Activated T-cell treated with anti-CD3 and anti-CD28 coated beads for 1 hour (primary cell): ENCODE measurements around the gene FHL1.
A peak's percentile ranks its signal among the peaks of the same experiment; 100 is the strongest.
"Not testable (repeated sequence)": the region's sequence is repeated elsewhere in the genome, so short reads cannot be mapped to it uniquely, and the experiment has no call there.

Experiments
- DNase-seq: peaks from one replicate; pipeline ENCODE4 v3.0.0-alpha.2; 2020; ENCODE audit warnings: low read depth

The FHL1 gene

DNA sequence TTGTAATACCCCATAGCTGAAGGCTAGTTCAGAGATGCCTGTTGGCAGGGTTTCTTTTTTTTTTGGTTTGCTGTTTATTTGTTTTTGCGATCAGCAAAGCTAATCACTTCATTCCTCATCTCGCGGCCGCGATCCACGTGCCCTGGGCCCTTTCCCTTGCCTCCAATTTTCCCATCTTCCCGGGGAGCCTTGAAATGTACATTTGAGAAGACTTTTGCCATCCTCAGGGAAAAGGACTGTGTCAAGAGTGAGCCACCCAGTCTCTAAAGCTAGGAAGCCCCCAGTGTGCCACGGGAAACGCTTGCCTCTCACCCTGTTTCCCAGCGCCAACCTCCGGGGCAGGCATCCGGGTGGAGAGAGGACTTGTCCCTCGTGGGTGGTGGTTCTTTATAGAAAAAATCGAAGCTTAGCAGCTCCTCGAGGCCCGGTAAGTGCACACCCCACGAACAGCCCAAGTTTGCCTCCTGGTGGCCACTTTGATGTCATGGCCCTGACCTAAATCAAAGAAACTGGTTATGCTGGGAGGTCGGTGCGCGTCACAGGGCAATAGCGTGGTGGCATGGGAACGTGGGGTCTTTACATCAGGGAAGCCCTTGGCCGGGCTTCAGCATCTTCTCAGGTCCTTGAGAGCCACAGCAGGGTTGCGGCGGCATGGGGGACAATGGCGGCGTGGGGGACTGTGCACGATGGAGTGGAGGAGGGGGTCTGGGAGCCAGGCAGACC lies 61.8 kb downstream of the FHL1 start:
- no peak for DNase-seq

DNA sequence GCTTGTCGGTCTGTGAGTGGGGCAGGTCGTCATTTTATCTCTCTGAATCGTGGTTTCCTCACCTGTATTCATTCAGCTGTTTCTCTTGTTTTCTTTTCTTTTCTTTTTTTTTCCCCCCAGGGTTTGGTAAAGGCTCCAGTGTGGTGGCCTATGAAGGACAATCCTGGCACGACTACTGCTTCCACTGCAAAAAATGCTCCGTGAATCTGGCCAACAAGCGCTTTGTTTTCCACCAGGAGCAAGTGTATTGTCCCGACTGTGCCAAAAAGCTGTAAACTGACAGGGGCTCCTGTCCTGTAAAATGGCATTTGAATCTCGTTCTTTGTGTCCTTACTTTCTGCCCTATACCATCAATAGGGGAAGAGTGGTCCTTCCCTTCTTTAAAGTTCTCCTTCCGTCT lies 62.4 kb downstream of the FHL1 start:
- no peak for DNase-seq

DNA sequence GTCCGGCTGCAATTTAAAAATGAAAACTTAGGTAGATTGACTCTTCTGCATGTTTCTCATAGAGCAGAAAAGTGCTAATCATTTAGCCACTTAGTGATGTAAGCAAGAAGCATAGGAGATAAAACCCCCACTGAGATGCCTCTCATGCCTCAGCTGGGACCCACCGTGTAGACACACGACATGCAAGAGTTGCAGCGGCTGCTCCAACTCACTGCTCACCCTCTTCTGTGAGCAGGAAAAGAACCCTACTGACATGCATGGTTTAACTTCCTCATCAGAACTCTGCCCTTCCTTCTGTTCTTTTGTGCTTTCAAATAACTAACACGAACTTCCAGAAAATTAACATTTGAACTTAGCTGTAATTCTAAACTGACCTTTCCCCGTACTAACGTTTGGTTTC lies 62.9 kb downstream of the FHL1 start:
- no peak for DNase-seq

DNA sequence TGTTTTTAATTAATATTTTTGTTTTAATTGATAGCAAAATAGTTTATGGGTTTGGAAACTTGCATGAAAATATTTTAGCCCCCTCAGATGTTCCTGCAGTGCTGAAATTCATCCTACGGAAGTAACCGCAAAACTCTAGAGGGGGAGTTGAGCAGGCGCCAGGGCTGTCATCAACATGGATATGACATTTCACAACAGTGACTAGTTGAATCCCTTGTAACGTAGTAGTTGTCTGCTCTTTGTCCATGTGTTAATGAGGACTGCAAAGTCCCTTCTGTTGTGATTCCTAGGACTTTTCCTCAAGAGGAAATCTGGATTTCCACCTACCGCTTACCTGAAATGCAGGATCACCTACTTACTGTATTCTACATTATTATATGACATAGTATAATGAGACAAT lies 63.5 kb downstream of the FHL1 start:
- DNase-seq, result no peak

DNA sequence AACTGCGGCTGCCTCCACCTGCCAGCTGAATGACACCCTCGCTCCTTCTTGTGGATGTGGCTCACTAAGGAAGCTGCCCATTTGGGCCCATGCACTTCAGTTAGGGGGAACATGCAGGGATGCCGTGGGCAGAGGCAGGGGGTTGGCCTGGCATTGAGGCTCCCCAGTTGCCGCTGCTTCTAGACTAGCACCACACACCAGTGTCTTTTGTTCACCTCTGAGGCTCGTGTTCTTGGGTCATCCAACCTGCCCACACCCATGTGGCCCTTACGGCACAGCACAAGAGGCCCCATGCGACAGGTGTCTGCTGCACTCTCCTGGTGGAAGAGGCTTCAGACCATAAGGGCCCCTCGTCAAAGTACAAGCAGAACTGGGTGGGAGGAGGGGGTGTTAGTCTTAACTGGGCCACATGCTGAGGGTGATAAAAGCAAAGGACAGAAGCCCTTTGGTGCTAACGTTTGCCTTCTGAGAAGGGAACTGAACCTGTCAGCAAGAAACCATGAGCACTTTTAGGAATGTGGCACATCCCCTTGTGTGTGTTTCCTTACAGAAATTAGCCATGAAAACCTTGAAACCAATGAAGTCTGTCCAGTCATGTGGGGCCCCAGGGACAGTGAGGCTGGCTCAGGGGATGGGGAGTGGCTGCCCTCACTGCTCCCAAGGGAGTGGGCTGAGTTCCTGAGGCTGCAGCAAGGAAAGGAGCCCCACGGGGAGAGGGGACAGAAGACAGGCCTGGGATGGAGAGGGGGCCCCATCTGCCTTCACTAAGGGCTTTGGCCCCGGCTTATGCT lies 64.6 kb downstream of the FHL1 start:
- DNase-seq, result no peak

DNA sequence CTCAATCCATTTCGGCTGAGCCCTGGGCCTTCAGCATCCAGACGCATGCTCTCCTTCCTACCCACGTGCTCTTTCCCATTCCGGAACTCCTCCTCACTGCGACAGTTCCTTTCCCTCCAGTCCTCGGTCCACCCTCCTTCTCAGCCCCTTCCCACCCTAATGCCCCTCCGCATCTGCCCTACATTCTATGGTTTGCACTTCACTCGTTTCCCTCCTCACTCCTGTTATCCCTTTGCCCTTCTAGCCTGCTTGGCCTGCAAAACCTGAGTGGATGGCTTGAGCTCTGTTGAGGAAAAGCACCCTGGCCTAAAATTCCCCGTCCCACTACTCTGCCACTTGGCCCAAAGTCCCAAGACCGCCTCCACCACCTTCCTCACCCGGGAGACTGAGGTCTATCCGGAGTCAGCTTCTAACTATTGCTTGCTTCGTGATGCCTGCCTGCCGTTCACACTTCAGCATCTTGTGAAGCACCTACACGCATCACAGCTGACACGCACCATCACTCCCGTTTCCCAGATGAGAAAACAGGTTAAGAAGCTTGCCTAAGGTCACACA lies 65.3 kb downstream of the FHL1 start:
- DNase-seq, result no peak

DNA sequence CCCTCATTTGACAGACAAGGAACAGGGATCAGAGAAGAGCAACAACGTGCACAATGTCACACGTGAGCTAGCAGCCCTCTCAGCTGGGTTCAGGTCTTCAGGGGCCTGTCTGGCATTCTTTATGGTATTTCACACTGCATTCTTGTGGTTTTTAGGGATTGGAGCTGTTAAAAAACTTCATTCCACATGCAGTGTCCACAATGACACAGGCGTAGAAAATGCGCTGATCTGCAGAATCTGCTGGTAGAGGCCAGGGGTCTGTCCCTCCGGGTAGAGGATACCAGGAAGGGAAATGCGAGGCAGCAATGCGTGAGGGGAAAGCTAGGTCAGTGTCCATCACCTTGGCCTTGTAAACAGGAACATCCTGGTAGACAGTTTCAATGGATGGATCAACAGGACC lies 67.2 kb downstream of the FHL1 start:
- DNase-seq, result no peak

DNA sequence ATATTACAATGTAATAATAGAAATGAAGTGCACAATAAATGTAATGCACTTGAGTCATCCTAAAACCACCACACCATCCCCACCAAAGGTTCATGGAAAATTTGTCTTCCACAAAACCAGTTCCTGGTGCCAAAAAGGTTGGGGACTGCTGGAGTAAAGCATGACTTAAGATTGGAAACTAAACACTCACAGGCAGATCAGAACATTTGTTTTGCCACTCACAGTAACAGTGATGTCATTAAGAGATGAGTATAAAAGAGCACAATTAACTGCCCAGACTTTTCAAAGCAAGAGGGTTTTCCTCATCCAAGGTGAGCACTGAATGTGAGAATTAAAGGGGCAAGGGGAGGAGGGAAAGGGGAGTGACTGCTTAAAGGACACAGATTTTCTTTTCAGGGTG lies 68.2 kb downstream of the FHL1 start:
- no peak for DNase-seq

DNA sequence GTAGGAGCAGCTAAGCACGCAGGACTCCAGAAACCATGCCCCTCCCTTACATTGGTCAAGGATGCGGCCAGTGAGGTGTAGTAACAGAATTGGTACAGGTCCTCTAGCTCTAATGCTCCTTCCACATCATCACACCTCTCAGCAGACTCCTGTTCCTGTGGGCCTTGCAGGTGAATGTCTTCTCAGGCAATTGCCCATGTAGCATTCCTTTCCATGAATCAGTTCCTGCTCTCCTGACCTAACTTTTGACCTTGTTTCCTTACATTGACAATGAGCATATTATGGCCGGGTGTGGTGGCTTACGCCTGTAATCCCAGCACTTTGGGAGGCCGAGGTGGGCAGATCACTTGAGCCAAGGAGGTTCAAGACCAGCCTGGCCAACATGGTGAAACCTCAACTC lies 72.6 kb downstream of the FHL1 start:
- no peak for DNase-seq

DNA sequence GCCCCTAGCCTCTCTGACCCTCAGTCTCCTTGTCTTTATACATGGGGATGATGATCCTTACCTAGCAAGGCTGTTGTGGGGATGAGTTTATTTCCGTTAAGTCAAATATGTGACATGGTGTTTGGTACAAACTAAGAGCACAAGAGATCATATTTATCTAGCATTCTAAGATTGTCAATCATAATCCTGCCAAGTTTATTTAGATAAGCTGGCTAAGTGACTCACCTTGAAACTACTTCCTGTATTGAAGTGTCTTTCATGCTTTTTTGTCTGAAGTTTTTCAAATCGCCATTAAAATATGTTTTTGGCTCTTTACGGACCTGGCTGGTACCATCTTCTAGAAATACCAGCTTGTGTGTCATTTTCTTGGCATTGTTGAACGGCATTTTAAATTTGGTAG lies 73.2 kb downstream of the FHL1 start:
- no peak for DNase-seq

DNA sequence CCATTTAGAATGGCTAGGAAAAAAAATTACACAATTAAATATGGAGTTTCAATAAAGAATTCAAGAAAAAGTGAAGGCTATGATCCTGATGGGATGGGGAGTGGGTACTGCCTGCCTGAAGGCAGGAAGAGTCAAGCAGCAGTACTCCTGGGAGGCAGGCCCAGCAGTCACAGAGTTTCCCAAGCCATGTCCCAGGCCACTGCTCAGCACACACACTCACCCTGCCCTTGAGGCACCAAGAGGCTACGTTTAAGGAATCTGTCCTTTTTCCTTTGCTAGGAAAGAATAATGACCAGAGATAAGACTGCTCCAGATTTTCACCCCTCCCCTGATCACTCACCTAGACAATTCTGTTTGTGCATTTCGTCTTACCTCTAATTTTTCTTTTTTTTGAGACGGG lies 73.6 kb downstream of the FHL1 start:
- DNase-seq, result no peak

DNA sequence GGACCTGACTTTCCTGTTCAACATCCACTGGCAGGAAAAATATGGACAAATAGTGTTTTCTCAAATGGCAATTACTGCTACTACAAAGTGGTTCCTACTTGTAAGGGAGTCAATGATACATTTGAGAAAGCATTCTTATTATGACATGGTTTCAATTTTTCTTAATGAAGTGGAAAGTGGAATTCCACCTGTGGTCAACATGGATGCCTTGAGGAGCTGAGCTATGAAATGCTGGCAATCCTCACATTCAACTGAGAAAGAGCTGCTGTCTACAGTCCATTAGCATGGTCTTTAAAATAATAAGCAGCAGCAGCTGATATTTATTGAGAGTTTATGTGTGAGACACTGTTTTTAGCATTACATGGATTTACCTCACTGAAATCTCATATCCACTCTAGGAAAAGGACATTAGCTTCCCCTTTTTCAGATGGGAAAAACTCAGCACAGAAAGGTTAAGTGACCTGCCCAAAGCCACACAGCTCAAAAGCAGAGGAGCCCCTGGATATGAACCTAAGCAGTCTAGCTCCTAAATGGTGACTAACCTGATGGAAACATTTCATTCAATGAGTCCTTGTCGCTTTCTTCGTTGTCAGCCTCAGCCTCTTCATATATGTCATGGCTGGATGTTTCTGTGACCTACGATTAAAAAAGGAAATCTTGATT lies 74.6 kb downstream of the FHL1 start:
- DNase-seq, result no peak

DNA sequence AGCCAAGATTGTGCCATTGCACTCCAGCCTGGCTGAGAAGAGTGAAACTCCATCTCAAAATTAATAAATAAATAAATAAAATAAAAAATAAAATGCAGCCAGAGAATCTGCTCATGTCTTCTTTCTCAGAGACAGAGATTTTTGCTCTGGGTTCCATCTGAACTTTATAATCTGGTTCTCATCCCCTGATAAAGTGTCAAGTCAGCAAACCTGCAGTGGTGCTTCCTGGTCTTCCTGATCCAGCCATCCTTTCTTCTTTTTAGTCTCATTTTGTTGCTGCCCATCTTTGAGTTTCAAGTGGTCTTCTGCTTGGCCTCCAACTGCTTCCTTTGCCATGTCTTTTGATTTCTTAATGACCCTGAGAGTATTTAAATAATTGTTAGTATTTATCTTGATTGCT lies 79.7 kb downstream of the FHL1 start:
- DNase-seq, result no peak

DNA sequence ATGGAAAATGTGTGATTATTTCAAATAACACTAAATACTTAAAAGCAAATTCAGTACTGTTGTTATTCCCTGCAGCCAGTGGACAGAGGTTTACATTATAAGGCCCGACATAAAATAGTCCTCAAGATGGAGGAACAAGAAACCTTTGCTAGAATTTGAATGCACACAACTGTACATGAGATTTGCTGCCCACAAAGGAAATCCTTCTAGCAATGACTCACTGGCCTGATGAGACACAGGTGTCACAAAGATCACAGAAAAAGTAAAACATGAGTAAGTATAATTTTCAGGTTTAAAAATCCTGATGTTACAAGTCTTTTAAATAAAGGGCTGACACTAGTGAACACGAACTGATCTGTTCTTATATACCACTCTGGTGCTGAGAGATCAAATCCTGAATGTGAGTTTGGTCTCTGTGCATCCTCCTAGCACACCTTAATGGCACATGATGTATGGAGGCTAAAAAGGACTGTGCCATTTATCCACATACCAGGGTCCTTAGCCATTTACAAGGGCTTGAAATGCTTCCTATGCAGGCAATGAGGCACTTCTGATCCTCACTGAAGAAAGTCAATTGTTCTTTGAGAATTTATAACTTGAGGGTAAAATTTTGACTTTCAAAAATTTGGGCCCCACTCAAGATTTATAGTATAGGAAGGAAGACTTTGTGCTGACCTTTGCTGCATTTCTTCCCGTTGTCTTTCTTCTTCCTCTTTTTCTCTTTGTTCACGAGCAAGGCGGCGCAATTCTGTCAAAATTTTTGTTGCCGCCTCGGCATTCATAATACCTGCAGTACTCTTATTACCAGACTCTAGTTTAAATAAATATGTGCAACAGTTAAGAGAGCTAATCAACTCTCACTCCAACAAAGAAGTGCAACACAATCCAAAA lies 80.9 kb downstream of the FHL1 start:
- DNase-seq, result no peak

DNA sequence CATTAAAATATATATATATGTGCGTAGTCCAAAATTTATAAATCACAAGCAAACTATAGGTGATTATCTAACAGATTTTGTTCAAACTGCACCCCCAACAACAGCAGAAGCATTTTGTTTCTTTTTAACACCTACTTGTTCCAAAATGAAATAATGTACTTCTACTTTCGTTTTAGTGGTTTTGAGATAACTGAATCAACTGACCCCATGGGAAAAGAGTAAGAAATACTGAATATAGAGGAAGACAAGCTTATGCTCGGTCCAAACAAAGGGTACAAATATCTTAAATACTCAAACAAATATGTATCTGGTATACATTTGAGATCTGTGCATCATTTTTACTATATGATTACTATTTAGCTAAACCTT lies 81.5 kb downstream of the FHL1 start:
- DNase-seq, result no peak

DNA sequence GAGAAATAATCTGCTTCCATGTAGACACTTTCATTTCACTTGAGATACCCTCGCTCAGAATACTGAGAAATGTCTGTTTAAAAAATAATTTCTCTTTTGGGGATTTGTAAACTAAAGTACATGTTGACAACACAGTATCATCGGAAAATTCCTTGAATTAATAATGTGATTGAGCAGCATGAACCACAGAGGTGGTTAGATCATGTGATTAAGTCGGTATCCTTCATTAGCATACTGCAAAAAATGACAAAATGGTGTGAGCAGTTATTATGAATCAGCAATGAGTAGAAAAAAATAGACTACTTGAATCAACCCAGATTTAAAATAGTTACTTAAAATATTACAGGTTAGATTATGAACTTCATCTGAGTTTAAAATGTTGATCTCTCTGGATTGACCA lies 89.7 kb downstream of the FHL1 start:
- DNase-seq, result no peak

DNA sequence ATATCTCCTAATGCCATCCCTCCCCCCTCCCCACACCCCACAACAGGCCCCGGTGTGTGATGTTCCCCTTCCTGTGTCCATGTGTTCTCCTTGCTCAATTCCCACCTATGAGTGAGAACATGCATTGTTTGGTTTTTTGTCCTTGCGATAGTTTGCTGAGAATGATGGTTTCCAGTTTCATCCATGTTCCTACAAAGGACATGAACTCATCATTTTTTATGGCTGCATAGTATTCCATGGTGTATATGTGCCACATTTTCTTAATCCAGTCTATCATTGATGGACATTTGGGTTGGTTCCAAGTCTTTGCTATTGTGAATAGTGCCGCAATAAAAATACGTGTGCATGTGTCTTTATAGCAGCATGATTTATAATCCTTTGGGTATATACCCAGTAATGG lies 90.5 kb downstream of the FHL1 start:
- DNase-seq, result not testable (repeated sequence)

DNA sequence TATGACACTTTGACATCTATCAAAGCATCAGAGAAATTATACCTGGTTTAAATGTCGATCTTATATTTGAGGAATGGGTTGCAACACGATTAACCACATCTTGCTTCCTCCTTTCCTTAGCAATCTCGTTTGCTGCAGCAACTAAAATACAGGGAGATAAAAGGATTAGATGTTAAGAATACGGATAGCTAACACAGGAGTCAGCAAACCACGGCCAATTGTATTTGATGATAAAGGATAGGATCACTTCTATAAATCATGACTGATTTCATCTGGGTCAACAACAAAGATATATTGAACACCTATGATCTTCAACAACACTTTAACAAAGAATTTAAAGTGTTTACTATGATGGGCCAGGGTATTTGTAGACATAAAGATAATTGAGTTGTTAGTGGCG lies 98.9 kb downstream of the FHL1 start:
- DNase-seq, result no peak

DNA sequence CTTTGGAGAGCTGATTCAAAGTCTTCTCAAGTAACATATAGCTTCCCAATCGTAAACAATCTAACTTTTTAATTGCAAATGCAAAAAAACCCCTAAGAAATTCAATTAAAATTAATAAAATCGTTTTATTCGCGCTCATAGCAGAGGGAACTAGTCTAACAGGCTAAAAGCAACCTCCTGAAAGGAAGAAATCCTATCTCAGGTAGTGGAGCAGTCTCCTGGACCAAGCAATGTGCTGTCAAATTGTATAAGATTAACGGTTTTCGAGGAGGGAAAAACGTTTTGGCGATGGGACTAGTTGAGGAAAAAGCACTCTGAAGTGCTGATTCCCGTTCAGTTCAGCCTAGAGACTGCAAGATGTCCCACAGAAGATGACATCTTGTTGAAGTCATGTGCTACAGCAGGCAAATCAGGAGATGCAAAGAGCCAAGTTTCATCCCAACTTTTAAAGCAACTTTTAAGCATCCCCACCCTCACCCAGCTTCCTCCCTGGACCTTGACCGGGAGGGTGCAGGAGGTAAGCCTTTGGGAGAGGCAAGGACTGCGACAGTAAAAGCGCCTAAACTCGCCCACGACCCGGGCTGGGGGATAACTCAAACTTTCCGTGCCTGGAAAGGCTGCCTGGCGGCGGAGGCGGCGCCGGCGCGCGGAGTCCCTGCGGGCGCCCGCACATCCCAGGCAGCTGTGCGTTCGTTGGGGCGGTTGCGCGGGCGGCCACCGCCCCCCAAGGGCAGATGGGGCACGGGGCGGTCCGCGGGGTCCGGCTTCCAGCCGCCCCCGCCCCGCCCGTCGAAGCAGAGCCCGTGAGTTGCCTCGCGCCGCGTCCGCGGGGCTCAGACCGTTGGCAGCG lies 103.1 kb downstream of the FHL1 start:
- DNase-seq, result peak; percentile 23

DNA sequence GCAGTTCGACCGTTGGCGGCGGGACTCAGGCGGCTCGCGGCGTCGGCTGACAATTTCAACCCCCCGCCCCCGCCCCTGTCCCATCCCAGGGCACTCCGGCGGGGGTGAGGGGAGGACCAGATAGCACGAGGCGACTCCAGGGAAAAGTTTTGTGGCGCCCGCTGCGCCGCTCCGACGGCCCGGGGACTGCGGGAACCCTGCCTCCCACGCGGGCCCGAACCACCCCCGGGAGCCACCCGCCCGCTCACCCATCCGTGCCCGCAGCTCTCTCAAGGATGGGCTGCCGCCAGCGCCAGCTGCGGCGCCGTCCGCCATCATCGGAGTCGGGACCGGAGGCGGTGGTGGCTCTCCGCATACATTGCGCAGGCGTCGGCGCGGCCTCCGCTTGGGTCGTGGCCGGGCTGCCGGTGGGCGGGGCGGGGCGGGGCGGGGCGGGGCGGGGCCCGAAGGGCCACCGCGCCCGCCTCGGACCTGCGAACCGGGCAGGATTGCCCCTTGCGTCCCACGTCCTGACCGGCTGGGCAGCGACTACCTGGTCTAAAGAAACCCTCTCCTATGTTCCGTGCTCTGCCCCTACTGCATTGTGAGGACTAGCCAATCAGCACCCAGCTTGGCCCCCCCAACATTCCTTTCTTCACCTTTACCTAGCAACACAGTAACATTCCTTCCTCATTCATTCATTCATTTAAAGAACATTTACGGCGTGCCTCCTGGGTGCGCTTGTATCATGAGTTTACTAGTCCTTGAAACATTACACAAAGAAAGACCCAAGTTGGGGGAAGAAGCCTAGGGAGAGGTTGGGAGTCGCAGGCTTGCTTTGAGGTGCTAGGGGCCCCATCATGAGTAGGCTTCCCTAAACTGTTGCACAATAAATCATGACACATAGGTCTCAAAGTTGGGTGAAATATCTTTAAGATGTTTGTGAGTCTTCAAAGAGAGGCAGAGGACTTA lies 104.0 kb downstream of the FHL1 start, which contains the start of gene MAP7D3:
MAP7D3 (minus strand) TSS at position 360 of the 951 bp plus-strand sequence; CDS start at position 318, 42 bp downstream.
- peak; percentile 45 for DNase-seq
